Activated CD4-positive, alpha-beta T cell treated with anti-CD3 and anti-CD28 coated beads, Interleukin-10, Interleukin-2, amounts not matched to agents 100 ng/mL and 50 ng/mL, durations not matched to agents 16 hours and 8 hours (primary cell): ENCODE data around the gene RAB11FIP4.
A peak's percentile ranks its signal among the peaks of the same experiment; 100 is the strongest.

Experiments
- DNase-seq: peaks from one replicate; pipeline ENCODE4 v3.0.0-alpha.2; 2020

The RAB11FIP4 gene

DNA sequence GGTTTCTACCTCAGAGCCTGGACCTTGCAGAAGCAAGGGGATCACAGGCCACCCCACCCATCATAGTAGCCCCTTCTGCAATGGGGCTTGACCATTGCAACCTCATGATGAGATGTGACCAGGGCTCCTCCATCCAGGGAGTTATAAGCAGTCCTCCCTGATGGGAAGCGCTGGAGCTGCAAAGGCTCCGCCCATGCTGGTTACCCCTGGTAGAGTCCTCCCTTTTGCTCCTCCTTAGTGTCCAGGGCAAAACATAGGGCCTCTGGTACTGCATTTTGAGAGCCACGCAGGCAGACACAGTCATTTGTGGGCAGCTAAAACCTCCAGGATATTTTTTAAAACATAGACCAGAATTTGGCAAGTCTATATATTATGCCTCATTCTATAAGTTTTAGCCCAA is 161.1 kb downstream of the RAB11FIP4 start:
- no peak for DNase-seq

DNA sequence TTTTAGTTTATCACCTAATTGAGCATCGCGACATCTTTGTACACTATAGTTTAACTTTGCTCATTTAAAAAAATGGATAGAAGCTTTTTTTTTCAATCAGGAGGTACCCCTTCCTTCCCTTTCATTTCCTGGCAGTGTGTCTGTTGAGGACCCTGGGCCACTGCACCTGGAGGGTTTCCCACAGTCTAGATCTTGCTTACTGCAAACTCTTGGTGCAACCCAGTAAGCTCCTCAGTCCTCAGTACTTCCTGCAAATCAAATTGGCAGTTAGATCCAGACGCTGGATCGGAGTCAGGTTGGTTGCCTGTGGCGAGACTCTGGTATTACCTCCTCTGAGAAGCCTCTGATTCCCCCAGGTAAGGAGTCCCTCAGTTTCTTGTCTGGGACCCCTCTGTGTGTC is 162.0 kb downstream of the RAB11FIP4 start:
- no peak for DNase-seq

DNA sequence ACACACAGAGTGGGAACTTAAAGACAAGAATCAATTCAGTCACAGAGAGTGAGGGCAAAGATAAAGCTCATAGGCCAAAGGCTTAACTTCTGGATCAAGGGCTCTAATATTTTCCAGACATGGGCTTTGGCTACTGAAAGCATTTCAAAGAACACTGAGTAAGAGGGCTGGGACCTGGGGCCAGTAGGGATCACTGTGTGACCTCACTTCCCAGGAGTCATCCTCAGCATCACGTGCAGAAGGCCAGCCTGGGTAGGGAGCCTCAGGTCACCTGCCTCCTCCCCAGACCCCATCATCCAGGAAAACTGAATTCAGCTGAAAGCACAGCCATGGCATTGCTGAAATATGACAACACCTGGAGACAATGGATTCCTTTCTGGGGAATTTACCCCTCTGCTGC is 163.5 kb downstream of the RAB11FIP4 start:
- DNase-seq, result no peak

DNA sequence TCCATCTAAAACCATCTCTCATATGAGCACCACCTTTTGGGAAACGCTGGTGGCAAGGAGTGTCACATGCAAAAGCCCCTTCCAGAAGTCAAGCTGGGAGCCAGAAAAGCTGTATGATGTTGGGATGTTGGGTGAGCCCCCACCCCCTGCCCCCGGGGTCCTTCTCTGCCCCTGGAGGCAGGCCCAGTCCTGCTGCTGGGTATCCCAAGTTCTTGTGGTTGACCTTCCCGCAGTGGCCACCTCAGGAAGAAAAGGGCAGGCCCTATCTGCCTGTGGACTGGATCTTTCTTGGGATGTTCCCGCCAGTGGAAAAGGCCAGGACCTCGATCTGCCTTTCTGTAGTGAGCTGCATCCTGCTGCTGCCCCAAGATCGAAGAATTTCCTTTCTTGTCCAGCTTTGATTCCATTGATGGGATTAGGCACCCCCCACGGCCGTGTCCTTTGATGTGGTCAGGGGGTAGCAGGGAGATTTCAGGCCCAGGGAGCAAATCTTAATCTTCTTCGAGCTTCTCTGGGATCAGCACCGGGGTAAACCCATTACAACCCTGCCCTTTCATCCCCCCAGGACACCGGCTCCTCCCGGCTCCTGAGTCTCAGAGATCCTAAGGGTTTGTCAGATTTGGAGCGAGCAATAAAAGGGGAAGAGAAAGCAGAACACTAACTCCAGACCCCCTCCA is 165.6 kb downstream of the RAB11FIP4 start:
- DNase-seq, result no peak

DNA sequence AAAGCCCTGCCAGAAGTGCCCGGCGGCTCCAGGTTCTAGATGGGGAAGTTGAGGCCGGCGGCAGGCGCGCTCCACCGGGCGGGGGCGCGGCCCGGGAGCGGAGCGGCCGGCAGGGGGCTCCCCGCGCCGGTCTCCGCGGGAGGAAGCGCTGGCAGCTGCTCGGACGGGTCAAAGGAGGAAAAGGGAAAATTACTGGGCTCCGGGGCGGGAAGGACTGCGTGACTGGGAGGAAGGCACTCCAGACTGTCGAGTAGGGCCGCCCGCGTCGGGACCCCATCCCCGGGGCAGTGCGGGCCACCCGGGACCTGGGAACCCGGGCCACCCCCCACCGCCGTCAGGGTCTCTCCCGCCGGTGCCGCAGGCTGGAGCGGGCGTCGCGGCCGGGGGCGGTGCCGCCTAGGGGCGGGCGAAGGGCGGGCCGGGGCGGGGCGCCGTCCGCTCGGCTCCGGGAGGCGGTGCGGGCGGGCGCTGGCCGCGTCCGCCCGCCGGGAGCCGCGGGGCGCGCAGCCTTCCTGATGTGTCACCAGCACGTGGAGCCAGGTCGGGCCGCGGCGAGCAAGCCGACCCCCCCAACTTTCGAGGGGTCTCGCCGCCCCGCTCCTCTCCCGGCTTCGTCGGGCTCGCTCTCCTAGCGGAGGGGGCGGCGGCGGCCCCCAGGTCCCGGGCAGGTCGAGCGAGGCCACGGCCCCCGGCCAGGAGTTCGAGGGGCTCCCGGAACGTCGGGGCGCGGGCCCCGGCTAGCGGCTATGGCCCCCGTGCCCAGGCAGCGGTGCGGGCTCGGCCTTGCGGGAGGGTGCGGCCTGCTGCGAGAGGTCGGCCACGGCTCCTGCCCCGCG is 167.5 kb downstream of the RAB11FIP4 start:
- DNase-seq, result peak; percentile 60

DNA sequence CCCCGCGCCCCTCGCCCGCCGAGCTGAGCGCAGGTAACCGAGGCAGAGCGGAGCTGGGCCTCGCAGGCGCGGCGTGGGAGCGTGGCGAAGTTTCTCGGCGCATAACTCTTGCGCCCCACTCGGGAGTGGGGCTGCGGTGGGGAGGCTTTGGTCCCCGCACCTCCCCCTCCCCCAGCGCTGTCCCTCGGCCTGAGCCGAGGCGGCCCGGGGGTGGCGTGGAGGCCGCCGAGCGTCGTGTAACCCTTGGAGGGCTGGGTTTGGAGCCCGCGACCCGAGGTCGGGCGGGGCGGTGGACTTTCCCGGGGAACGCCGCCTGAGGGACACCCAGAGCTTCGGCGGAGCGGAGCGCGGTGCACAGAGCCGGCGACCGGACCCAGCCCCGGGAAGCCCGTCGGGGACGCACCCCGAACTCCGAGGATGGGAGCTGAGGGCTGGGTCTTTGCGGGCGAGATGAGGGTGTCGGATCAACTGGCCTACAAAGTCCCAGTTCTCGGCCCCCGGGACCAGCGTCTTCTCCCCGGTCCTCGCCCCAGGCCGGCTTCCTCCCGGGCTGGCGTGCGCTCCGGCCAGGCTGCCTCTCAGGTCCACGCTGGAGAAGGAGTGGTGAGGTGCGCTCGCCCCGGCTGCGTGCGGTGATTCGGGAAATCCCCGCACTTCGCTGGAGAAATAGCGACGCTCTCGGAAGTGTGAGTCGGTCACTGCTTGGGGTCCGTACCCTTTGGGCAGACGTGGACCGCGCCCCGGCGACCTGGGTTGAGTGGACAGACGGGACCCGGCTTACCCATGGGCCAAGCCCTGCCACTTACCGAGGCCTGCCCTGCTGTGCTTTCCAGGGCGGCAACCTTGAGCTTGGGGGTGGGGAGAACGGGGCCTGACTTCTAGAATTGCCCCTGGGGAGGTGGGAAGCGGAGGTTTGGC is 168.4 kb downstream of the RAB11FIP4 start:
- no peak for DNase-seq

DNA sequence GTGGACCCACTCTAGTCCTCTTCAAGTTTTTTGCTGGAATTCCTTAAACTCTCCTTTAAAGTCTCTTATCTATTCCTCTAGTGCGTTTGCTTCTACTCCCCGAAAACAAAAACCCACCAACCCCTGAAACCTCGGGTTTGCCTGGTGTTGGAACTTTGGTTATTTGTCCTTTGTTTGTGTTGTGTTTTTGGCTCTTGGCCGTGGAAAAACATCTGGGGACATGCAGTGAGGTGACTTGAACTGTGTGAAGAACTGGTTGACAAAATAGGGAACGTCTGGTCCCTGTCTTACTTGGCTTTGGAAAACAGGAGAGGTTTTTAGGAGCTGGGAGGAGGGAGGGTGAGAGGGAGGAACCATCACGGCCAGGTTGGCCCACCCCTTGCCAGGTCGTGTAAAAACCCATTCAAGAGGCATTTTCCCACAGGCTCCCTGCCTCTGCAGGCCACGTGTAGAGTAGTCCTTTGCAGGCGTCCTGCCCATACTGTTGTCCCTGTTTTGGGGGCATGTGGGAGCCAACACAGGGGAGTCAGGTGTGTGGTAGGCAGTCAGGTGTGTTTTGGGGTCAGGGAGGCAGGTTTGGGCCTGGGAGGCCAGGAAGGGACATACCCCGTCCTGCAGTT is 169.3 kb downstream of the RAB11FIP4 start:
- no peak for DNase-seq

DNA sequence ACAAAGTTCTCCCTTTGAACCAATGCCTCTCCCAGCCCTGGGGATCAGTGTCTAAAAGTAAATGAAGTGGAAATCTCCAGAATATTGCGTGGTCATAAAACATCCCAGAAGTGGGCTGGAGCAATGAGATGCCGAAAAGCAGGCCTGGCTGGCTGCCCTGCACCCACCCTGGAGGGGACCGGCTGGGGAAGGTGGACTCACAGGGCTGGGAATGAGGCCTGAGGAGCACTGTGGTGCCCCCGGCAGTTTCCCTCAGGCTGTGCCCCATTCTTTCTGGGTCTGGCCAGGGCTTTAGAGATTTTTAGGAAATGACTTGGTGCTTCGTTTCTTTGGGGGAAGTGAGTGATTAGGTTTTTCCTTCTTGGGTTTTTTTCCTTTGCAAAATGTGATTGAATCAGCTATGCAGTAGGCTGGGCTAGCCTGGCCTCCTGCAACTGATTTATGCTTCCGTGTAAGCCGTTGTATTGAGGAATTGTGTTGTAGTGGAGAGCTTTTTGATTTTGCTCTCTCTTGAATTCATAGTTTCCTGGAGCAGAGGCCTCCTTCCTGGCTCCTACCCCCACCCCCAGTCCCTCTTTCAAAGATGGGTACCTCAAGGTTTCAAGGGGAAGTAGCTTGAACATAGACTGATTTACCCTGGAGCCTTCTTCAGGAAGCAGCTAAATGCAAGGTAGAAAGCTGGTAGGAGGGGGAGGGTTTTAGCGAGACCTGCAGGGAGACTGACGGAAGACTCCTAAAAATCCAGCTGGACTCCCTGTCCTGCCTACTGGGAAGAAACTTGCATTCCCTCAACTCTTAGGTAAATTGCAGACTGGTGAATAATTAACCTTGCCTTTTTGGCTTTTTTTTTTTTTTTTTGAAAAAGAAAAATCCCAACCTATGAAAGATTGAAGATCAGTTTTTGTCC is 170.2 kb downstream of the RAB11FIP4 start:
- DNase-seq, result no peak

DNA sequence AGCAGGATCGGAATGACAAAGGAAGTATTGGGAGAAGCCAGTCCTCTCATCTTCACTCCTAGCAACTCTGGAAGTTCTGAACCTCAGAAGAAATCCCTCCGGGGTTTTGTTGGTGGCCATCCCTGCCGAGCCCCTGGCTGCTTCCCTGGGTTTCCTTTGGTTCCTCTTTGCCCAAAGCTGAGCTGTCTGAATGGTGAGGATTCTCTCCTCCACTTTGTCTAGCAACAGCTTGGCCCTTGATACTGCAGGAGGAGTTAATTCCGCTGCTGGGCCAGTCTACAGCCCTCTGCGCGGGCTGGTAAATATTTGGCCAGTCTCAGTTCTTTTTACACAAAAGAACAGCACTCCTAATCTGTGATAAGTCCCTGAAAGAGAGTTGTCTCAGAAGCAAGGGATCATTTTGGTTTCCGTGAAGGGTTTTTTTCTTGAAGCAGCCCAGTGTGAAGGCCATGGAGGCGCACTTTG is 170.9 kb downstream of the RAB11FIP4 start:
- no peak for DNase-seq

DNA sequence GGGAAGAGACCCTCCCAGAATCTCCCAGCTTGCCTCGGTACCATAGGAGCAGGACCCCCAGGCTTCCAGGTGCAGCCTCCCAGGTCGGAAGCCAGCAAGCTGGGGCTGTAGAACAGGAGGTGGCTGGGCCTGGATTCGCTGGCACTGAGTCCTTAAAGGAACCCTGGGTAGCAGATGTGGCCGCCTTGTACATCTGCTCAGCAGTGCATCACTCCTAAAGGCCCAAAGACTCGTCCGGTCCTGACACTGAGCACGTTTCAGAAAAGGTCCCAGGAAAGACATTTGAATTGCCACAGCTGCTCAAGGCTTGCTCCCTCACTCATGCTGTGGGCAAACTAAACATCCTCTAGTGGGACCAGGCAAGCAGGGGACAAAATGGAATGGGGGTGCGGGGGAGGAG is 172.8 kb downstream of the RAB11FIP4 start:
- DNase-seq, result no peak

DNA sequence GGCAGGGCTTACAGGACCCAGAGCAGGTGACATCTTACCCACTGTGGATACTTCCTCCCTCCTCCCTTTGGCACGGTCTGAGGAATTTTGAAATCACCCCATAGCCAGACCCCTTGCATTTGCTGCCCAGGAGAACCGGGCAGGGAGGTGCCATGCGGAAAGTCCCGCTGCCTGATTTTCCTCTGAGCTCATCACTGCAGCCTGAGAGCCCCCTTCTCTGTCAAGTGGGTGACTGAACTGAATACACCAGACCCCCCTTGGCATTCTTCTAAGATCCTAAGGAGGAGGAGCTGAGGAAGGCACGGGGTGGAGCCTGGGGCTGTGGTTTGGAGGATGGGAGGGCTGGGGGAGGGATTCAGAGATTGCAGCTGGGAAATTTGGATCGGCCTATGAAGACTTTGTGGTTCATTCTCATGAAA is 173.4 kb downstream of the RAB11FIP4 start:
- no peak for DNase-seq

DNA sequence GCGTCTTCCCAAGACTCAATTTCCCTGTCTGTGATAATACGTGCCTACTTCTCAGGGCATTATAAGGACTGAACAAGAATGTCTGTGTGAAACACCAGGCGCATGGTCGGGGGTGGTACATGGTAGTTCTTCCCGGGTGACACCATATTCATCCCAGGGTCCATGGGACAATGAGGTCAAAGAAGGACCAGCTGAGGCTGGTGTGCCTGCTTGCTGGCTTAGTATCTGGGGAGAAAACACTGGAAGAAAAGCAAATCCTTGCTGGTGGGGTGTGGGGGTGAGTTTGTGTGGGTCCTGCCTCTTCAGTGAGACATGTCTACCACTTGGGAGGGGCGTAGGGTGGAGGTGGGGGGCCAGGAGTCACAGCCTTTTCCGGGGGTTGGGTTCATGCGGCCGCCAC is 174.2 kb downstream of the RAB11FIP4 start:
- DNase-seq, result no peak

DNA sequence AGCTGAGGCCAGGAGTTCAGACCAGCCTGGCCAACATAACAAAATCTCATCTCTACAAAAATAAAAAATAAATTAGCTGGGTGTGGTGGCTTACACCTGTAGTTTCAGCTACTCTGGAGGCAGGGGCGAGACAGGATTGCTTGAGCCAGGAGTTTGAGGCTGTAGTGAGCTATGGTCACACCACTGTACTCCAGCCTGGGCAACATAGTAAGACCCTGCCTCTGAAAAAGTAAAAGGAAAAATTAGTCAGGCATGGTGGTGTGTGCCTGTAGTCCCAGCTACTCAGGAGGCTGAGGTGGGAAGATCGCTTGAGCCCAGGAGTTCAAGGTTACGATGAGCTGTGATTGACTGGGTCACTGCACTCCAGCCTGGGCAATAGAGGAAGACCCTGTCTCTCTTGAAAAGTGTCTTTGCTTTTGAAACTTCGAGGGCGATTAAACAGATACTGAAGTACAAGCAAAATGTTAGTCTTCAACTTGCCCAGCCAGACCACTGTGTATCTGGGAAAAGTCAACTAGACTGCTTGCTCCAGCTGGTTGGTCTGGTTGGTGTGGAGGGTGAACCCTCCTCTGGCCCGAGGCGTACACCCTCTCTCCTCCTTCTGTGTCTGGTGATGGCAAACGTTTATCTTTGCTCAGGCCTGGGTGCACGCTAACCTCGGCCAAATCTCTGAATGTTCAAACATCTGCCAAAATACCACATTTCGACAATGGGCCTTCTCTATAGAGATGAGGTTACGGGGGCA is 174.9 kb downstream of the RAB11FIP4 start:
- DNase-seq, result no peak

DNA sequence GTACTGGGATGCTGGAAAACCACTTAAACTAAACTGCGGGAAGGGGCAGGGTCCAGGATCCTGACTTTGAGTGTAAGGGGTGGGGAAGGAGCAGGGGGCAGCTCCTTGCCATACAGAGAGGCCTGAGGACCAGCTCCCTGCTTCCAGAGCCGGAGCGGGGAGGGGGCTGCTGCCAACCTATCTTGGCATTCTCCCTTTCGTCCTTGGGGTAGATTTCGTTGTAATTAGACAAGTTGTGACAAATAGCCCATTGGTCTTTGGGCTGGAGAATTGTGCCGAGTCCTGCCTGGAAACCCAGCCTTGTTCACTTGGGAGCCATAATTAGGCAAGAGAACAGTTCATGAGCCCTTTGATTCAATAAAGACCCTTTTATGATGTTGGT is 175.5 kb downstream of the RAB11FIP4 start:
- DNase-seq, result no peak

DNA sequence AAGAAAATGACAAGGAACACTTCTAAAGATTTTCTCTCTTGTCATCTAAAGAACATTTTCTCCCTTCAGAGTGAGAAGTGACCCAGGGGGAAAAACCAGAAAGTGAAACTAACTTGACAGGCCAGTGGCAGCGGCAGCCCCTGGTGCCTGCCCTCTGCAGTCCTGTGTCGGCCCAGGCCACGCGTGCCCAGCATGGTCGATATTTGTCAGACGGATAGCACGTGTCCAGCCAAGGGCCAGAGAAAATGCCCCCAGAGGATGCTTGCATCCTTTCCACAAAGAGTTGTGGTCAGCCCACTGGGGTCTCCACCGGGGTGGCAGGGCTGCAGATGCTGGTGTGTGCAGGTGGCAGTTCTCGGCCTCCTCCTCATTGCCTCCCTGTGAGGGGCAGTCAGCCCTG is 176.6 kb downstream of the RAB11FIP4 start:
- DNase-seq, result no peak

DNA sequence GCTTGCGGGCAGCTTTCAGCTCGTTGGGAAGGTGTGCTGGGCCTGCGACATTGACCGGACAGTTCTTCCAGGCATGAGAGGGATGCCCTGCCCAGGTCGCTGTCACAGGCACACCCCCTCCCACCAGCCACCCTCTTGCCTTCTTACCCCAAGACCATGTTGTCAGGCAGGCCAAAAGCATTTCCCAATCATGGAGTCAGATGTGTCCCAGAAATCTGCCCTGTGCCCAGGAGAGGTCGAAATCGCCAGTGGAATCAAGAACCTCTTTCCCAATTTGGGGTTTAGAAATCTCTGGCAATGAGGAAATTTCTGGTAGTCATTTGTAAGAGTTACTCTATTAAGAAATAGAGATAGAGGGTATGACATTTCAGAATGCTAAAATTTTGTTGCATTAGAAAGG is 177.1 kb downstream of the RAB11FIP4 start:
- DNase-seq, result no peak

DNA sequence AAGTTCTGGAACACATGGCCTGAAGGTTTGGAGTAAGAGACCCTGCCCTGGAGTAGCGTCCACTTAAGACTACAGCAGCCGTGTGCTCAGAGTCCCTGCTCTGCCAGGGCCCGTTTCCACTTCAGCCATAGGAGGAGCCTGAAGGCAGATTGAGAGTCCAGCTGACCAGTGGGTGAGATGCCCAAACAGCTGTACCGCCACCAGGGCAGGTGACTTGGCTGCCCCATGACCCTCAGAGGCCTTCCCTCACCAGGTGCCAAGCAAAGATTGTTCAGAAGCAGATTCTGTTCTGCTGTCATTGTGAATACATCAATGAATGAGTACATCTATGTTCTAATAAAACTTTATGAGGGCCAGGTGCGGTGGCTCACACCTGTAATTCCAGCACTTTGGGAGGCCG is 178.8 kb downstream of the RAB11FIP4 start:
- no peak for DNase-seq

DNA sequence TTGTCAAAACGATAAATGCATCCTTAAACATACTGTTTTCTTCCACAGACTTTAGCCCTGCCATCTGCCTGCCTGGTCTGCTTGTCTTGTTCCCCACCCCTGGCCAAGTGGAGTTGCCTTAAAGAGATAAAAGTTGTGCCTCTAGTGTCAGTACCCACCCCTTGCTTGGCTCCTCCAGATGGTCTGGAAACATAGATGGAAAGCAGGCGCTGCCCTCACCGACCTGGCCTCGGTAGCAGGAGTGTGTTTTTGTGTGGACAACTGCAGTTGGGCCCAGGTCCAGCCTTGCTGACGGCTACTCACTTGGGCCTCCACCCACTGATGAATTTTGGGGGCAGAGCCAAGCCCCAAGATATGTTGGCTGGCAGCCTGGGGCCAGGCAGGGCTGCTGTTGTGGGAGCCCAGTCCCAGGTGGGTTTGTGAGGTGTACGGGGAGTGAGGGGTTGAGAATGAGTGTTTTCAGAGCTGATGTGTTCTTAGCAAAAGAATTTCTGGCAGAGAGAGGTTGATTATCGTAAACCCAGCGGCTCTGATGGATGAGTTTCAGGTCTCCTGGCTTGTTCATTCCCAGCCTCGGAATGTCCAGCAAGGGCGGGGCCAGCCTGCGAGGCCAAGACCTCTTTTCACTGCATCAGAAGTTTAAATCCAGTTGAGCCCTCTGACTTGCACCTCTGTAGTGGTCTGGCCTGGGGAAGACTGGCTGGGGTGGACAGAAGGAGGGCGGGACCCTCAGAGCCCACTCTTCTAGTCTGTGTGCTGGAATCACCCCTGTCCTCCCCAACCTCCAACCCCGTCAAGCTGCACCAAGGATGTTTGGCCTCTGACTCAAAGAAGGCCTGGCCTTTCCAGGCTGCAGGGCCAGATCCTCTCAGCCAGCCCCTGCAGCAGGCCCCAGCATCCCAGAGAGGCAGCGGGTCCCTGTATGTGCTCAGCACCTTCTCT is 179.7 kb downstream of the RAB11FIP4 start:
- no peak for DNase-seq

DNA sequence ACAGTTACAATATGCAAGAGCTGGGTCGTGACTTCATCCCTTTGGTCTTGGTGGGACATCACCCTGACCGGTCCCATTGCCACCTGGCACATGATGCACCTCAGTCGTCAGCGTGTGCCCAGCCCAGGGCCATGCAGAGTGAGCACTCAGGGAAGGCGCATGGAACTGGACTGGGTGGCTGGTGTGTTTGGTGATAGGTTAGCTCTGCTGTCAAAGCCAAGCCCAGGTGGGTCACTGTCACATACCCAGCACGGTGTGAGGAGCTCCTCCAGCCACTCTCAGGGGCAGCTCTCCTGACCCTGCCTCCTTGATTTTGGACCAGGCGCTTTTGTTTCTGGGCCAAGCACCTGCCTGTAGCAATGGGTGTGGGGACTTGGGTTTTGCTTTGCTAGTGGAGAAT is 180.9 kb downstream of the RAB11FIP4 start:
- DNase-seq, result no peak

DNA sequence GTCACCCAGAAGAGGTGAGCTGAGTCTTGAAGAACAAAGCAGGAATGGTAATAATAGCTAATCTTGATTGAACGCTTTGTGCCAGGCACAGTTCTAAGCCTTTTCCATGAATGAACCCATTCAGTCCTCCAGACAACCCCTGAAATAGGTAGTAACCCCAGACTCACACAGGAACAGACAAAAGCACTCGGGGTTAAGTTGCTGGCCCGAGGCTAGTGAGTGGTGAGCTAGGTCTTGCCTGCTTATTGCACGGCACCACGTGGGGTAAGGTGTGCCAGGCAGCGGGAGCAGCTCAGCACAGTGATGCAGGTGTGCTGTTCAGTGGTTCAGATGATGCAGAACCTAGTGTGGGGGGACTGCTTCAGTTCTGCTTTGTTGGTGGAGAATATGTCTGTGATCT is 181.6 kb downstream of the RAB11FIP4 start:
- DNase-seq, result no peak
